Measurements from ENCODE around the gene LUZP1.

Gene LUZP1

DNA sequence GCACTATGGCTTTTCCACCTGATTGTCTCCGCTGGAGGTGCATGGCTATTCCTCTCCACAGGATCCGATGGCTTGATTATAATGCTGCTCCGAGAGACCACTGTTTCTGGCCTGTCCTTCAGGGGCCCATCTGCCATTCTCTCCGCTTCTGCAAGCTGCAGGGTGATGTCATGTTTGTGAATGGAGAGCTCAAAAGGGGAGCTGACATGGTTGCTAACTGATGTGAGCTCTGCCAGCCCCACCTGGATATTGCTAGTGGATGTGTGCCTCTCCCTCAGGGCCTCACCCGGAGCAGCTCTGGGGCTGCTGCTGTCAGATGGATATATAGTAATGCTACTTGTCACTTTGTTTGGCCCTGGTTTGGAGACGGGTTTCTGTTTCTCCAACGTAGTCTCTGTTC, 77.1 kb downstream of the LUZP1 start:
- in situ Hi-C loops (cut with HindIII; ENCODE audit: low sequenced_read_pairs) = no loop called here

GRCh38 chr1:23090056-23090455, 78.6 kb downstream of the LUZP1 start:
- in situ Hi-C loops (cut with HindIII; ENCODE audit: low sequenced_read_pairs) = no loop called here

DNA sequence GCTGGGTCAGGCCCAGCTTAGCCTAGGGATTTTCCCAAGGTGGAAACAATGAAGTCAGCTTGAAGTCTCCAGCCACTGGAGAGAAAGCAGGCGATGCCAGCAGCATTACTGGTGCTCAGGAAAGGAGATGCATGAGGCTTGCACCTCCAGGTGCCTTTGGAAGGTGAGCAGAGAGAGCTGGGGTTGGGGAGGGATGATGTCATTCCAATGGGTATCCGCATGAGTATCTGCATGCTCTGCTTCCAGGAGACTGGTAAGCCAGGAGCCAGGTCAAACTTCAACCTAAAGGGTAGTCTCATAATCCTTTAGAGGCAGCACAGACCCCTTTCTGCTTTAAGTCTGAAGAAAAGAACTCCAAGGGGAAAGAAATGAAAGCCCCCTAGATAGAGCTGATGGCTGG, 80.6 kb downstream of the LUZP1 start:
- in situ Hi-C loops (cut with HindIII; ENCODE audit: low sequenced_read_pairs) = no loop called here

DNA sequence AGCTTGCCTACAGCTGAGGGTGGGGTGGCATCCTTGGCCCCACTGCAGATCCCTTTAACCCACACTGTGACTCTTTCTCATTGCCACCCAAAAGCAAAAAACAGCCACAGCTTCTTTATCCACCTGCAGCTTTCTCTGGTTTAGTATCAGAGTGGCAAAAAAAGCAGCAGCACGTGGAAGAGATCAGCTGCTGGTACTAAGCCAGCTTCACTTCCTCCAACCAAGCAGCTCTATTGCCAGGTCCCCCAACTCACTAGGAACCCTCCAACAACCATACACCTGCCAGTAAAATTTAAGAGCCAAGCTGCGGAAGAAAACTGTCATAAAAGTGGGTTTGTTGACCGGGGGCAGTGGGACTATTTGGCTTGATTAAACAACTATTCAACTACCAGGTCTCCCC, 83.0 kb downstream of the LUZP1 start:
- in situ Hi-C loops (cut with HindIII; ENCODE audit: low sequenced_read_pairs) = no loop called here

DNA sequence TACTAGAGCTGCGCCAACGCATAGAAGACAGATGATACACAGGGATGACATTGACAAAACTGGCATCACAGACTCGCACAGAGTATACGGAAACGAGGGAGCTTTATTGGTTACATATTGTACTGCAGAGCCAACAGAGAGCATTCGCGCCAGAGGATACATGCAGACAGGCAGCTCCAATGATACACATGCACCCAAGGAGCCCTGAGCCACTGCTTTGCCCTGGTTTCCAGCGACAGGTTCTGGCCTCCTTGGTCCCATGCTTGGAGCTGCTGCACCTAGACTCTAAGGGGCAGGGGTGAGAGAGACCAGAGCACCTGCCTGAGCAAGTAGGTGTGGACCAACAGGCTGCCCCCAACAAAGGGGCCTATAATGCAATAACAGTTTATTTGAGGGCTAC, 83.8 kb downstream of the LUZP1 start:
- in situ Hi-C loops (cut with HindIII; ENCODE audit: low sequenced_read_pairs) = no loop called here

DNA sequence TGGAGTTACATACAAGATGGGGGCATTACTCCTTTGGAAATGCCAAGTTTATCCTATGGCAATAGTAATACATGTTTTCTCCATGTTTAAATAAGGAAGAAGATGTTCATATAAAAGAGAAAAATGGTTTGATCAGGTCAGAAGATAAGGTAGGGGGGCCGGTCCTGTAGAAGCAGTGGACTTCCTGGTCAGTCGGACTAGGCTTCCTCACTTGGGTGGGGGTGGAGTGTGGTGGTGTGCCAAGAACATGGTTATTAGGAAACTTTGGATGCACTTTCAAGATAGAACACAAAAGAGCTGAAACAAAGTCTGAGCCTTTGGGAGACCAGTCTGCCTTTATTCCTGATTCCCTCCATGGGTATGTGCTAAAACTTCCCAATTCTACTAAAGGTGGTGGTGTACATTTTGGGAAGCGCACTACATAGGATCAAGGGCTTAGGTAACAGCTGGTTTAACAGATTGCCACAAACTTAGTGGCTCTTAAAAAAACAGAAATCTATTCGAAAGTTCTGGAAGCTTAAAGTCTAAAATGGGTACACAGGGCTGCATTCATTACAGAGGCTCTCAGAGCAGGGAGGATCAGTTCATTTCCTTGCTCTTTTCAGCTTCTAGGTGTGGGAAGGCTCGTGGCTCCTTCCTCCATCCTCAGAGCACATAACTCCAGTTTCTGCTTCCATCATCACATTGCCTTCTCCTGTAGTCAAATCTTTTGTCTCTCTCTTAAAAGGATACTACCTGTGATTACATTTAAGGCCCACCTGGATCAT, 84.8 kb downstream of the LUZP1 start:
- in situ Hi-C loops (cut with HindIII; ENCODE audit: low sequenced_read_pairs) = no loop called here

DNA sequence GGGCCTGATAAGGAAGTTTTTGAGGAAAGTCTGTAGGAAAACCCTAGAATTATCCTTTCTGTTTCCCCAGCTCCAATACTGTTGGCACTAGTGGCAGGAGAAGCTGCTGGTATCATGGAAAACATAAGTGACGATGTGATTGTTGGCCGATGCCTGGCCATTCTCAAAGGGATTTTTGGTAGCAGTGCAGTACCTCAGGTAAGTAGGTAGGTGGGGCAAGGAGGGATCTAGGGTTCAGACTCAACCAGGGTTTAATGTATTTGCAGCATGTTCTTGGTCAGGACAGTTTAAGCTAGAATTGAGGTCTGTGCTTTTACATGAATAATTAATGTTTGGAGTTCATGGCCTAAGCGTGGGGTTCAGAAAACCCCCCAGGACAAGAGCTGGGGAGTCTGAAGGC, 87.3 kb downstream of the LUZP1 start:
- in situ Hi-C loops (cut with HindIII; ENCODE audit: low sequenced_read_pairs) = no loop called here

DNA sequence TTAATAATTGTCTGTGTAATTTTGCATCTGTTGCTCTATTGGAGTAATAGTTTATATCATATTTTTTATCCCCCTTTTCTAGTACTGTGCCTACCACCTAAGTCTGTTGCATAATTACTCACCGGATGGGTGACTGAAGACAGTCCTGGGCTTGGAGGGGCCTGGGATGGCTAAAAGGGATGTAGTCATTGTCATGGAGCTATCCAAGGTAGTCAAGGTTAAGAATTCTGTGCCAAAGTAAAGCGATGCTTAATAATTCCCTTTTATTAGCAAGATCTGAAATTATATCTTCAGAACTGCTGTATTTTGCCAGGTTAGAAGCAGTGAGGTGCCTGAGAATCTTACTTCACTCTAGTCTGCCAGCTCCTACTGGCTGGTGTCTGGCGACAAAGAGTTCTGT, 87.8 kb downstream of the LUZP1 start:
- in situ Hi-C loops (cut with HindIII; ENCODE audit: low sequenced_read_pairs) = no loop called here

GRCh38 chr1:23079025-23079424, 89.6 kb downstream of the LUZP1 start:
- in situ Hi-C loops (cut with HindIII; ENCODE audit: low sequenced_read_pairs) = no loop called here

GRCh38 chr1:23074012-23074411, 94.6 kb downstream of the LUZP1 start:
- in situ Hi-C loops (cut with HindIII; ENCODE audit: low sequenced_read_pairs) = no loop called here

GRCh38 chr1:23069675-23070074, 99.0 kb downstream of the LUZP1 start:
- in situ Hi-C loops (cut with HindIII; ENCODE audit: low sequenced_read_pairs) = no loop called here

- in situ Hi-C loops (cut with HindIII; ENCODE audit: low sequenced_read_pairs) = no loop called here
Measured at GRCh38 chr1:23069149-23069548, 99.5 kb downstream of the LUZP1 start.

DNA sequence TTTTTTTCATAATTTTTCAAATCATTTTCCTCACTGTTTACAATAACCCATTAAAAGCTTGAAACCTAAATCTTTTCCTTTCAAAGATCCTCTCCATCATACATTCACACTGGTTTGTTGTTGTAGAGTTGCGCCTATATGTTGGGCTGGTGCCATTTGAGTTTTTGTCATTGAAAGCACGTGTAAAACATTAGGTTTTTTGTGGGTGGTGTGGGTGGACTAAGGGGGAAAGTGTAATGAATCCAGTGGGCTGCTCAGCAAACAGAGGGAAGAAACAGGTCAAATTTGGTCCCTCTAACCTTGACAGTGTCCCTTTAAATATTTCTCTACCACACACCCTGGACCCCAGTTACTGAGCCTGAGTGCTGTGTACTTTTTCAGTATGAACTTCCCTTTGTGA, 102.6 kb downstream of the LUZP1 start:
- in situ Hi-C loops (cut with HindIII; ENCODE audit: low sequenced_read_pairs) = no loop called here

DNA sequence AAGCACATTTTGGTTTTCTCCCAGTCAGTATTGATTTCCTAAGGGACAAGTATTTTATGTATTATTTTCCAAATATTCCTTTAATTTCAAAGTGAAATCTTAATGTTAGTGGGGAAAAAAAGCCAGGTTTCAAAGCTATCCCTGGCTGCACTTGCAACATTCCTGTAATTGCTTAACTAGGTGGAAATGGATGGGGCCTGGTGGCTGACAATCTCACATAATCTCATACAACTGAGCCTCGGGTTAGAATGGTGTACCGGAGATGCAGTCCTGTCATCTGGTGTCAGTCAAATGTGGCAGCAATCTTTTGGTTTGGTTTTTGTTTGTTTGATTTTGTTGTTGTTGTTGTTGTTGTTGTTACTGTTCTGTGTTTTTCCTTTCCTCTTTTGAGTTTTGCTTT, 103.3 kb downstream of the LUZP1 start:
- in situ Hi-C loops (cut with HindIII; ENCODE audit: low sequenced_read_pairs) = no loop called here

DNA sequence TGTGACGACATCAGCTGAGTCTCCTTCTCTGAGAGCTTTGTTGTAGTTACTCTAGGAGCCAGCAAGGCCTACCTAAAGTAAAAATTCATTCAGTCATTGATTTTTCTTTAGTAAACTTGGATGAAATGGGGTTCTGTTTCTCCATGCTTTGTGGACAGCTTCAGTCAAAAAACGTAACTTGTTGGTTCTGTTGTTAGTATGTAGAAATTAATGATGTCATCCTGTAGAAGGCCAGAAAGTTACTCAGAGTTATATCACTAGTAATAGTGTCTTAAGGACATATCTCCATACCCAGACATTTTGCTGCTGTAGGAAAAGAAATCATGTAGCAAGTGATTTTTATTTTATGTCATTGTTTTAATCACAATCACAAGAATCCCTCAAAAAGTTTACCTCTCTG, 106.4 kb downstream of the LUZP1 start:
- in situ Hi-C loops (cut with HindIII; ENCODE audit: low sequenced_read_pairs) = no loop called here

DNA sequence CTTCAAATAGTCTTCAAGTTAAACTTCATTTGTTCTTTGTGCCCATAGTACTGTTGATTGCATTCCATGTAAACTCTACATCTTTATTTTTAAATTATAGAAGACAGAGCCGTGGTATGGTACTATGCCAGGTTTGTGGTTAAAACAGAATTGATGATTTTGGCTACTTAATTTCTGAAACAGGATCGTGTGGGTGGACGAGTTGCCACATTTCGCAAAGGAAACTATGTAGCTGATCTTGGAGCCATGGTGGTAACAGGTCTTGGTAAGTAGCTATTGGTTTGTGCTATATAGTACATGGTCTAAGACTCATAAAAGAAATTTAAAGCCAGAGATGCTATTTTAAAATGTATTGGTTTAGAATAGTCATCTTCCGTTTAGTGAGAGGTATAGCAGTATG, 111.4 kb downstream of the LUZP1 start:
- in situ Hi-C loops (cut with HindIII; ENCODE audit: low sequenced_read_pairs) = loop anchor here (5.0 kb wide), 1 partner anchor 75 kb away; no protein-coding TSS in a partner anchor

DNA sequence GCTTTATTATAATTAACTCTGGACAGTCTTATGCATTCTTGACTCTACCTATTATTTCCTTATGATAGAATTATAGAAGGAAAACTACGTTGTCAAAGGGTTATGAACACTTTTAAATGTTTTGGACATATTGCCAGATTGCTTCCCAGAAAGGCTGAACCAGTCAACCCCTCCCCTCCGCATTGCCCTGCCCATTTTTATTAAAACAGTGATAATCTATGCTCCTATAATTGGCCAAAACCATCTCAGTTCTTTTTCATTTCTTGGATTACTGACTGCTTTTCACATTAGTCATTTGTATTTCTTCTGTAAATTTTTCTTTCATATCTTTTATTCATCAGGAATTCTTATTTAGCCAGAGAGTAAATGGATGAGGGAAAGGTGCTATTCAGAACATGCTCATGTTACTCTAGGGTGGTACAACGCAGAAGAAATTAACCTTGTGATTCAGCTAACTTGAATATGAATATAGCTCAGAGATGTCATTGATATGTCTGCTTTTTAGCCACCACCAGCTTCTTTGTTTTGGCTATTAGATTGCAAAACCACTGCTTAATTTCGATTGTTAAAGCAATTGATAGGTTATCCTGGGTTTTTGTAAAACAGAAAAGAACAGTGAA, 117.3 kb downstream of the LUZP1 start:
- in situ Hi-C loops (cut with HindIII; ENCODE audit: low sequenced_read_pairs) = no loop called here

- in situ Hi-C loops (cut with HindIII; ENCODE audit: low sequenced_read_pairs) = no loop called here
Measured at GRCh38 chr1:23050201-23050600, 118.5 kb downstream of the LUZP1 start.

- in situ Hi-C loops (cut with HindIII; ENCODE audit: low sequenced_read_pairs) = no loop called here
Measured at GRCh38 chr1:23044035-23044434, 124.6 kb downstream of the LUZP1 start.

GRCh38 chr1:23040509-23040908, 128.1 kb downstream of the LUZP1 start:
- in situ Hi-C loops (cut with HindIII; ENCODE audit: low sequenced_read_pairs) = no loop called here

DNA sequence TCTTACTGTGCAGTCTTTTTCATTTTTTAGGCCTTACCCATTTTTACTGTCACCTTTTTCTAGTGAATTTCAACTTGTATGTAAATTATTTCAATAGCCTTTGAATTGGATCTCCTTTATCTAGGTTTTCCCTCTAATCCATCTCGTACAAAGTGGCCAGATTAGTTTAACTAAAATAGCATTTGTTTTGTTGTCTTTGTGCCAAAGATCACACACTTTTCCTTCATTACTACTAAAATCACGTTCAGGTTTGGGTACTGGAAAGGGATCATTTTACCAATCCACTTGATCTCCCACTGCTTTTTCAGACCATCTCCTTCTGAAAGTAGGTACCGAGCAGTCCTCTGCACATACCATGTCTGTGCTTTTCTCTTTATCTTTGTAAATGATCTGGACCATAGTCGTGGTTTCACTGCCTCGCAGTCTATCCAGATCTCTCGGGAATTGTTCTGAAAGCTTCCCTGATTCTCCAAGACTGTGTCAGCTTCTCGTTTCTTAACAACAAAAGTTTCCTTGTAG, 129.3 kb downstream of the LUZP1 start:
- in situ Hi-C loops (cut with HindIII; ENCODE audit: low sequenced_read_pairs) = no loop called here

GRCh38 chr1:23037081-23037740, 131.4 kb downstream of the LUZP1 start:
- in situ Hi-C loops (cut with HindIII; ENCODE audit: low sequenced_read_pairs) = no loop called here

Data from DLD1 (cell line).